HG02678 (cell line): ENCODE data around the gene SLC22A16.
"Not testable (repeated sequence)": the region's sequence is repeated elsewhere in the genome, so short reads cannot be mapped to it uniquely, and the experiment has no call there.

ENCODE experiments used
- ATAC-seq: cut with Tn5 transposase; IDR thresholded peaks from one replicate; pipeline ENCODE4 v1.9.1; 2021; ENCODE audit warnings: mild to moderate bottlenecking, moderate library complexity; ENCODE audit not compliant: unreplicated experiment

The SLC22A16 gene

DNA sequence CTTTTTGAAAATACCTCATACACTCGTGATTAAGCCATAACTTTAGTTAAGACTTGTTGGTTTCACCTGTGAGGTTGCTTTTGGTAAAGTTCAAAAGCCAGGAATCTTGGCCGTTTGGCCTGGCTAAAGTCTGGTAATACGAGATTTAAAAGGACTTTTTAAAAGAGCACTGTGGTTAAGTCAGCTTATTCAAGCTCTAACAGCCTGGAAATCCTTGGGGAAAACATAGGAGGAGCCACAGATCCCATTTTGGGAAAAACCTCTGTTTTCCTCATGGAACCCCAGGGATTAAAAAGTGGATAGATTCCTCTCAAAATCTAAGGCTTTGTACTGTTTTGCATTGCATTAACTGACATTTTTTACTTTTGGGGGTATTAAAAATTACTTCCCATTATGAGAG is 13.7 kb upstream of the SLC22A16 start:
- no peak for ATAC-seq

GRCh38 chr6:110488606-110489190 is 12.3 kb upstream of the SLC22A16 start:
- ATAC-seq, result no peak

- ATAC-seq, result not testable (repeated sequence)
Measured at GRCh38 chr6:110487968-110488381, 11.6 kb upstream of the SLC22A16 start.

DNA sequence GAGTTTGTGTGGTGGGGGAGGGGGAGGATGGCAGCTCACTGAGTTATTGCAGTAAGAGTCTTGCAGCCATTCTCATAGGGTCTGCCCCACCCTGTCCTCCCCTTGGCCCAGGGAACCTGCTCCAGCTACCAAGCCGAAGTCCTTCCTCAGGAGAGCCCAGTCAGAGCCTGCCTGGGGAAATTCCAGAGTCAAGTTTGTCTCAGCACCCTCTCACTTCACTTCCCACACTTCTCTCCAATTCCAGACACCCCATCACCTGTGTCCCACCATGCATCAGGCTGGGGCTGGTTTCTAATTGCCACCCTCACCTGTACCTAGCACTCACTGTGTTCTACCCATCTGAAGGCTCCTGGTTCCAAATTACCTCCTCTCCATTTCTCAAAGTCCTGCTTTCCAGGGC is 10.3 kb upstream of the SLC22A16 start:
- ATAC-seq, result no peak

DNA sequence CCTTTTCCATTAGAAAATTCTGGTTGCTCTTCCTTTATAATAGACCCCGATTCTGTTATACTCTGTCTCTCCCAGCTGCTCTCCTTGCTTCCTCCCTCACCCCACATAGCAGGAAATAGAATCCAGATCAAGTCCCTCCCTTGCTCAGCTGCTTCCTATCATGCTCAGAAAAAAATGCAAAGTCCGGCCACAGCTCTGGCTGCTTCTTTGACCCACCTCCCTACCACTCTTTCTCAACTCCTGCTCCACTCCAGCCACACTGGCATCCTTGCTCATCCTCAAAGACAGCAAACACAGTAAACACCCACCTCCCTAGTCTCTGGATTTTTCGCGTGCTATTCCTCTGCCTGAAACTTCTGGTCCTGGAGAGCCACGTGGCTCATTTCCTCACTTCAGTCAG is 9.1 kb upstream of the SLC22A16 start:
- ATAC-seq, result no peak

- no peak for ATAC-seq
Measured at GRCh38 chr6:110484321-110484720, 7.9 kb upstream of the SLC22A16 start.

GRCh38 chr6:110482774-110483400 is 6.5 kb upstream of the SLC22A16 start:
- no peak for ATAC-seq

DNA sequence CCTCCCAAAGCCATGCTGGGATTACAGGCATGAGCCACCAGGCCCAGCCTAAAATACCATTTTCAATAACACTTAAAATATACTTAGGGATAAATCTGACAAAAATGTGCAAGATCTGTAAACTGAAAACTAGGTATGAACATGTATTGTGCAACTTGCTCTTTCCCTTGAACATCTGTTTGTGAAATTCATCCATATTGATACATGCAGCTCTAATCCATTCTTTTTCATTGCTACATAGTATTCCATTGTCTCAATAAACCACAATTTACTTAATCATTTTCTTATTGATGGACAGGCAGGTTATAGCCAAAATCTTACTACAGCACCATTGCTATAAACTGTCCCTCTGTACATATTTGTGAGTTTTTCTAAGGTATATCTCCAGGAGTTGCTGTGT is 4.7 kb upstream of the SLC22A16 start:
- ATAC-seq, result no peak

GRCh38 chr6:110475066-110475653 is 1.3 kb downstream of the SLC22A16 start:
- no peak for ATAC-seq

- ATAC-seq, result no peak
Measured at GRCh38 chr6:110474500-110474899, 1.9 kb downstream of the SLC22A16 start.

- ATAC-seq, result no peak
Measured at GRCh38 chr6:110472739-110473138, 3.7 kb downstream of the SLC22A16 start.

- no peak for ATAC-seq
Measured at GRCh38 chr6:110471726-110472365, 4.6 kb downstream of the SLC22A16 start.

DNA sequence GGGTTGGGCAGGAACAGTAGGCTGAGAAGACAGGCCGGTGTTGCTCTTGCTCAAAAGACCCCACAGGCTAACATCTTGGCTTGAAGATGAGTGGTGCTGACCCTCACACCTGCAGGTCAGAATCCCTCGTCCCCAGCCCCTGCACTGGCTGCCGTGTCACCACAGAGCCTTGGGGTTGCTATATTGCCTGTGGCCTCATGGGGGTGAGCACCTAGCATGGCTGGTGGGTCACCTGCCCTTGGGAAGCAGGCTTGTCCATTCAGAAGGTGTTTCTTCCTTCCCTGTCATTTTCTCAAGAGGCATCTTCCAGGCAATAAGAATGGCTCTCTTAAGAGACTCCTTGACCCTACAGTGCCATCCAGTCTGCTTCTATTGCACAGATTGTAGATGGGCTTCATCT is 7.7 kb downstream of the SLC22A16 start:
- ATAC-seq, result no peak

- no peak for ATAC-seq
Measured at GRCh38 chr6:110467566-110468140, 8.8 kb downstream of the SLC22A16 start.

- ATAC-seq, result no peak
Measured at GRCh38 chr6:110462884-110463481, 13.4 kb downstream of the SLC22A16 start.

DNA sequence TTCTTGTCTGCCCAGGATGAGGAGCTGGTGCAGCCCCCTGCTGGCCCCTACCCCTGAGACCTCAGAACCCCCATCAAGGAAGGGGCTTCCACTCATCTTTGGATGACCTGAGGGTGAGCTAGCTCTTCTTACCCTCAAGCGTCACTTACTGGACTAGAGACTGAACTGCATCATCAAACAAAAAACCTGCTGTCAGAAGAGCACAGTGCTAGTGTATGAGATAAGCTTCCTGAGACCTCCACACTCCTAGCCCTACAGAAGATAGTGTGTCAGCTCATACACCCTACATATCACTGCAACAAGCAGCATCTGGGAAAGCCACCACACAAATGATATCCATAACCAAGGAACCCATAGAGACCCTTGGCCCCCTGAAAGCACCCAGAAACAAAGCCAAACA is 15.0 kb downstream of the SLC22A16 start:
- no peak for ATAC-seq

DNA sequence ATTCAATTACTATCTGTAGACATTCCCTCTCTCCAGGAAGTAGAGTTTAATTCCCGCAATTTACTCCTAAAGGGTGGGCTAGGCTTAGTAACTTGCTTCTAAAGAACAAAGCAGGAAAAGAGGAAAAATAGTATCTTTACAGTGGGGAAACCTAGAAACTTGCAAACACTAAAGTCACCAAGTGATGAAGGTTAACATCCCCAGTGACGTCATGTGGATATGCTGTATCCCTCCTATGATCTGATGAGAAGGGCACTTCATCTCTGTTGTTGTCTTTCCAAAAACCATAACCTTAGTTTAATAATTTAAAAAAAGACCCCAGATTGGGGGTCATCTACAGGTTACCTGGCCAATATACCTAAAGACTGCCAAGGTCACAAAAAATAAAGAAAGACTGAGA is 17.3 kb downstream of the SLC22A16 start:
- no peak for ATAC-seq

- ATAC-seq, result no peak
Measured at GRCh38 chr6:110458476-110458875, 17.9 kb downstream of the SLC22A16 start.

DNA sequence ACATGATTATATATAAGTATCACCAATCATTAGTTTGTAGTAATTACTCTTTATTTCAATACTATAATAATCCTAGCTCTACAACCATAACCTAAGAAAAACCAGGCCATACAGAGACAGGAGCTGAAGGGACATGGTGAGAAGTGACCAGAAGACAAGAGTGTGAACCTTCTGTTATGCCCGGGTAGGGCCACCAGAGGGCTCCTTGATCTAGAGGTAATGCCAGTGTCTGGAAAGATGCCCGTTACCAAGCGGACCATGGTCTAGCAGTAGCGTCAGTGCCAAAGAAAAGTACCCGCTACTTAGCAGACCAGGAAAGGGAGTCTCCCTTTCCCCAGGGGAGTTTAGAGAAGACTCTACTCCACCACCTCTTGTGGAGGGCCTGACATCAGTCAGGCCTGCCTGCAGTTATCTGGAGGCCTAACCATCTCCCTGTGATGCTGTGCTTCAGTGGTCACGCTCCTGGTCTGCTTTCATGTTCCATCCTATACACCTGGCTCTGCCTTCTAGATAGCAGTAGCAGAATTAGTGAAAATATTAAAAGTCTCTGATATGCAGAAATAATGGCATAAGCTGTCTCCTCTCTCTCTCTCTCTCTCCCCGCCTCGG is 18.7 kb downstream of the SLC22A16 start:
- ATAC-seq, result not testable (repeated sequence)

- no peak for ATAC-seq
Measured at GRCh38 chr6:110456694-110457093, 19.7 kb downstream of the SLC22A16 start.

GRCh38 chr6:110449541-110449895 is 26.9 kb downstream of the SLC22A16 start:
- ATAC-seq, result no peak
